Measurements from ENCODE around the gene CPSF4. TPM values are rescaled to one million over a fixed set of nuclear protein-coding genes. Genes with fewer than 3 reads are reported as not detected.
A peak's percentile ranks its signal among the peaks of the same experiment; 100 is the strongest.
"Not testable (repeated sequence)": the region's sequence is repeated elsewhere in the genome, so short reads cannot be mapped to it uniquely, and the experiment has no call there.

Gene CPSF4
- total RNA-seq, 2 experiments from 2014 or later, result 61.5 to 62.1 TPM

GRCh38 chr7:99415513-99416127 is 23.1 kb upstream of the CPSF4 start:
- H3K36me3 Mint-ChIP-seq, result peaks cover 31% of the 10 kb centered on the region
- H3K4me3 Mint-ChIP-seq; H3K9me3 Mint-ChIP-seq; DNase-seq; H3K27ac Mint-ChIP-seq; POLR2A ChIA-PET; ATAC-seq (ENCODE audit: low read depth); H3K27me3 Mint-ChIP-seq: not testable (repeated sequence)
- H3K4me1 Mint-ChIP-seq, result peaks cover 11% of the 10 kb centered on the region

GRCh38 chr7:99418260-99418659 is 20.5 kb upstream of the CPSF4 start:
- POLR2A ChIA-PET, result no interaction called here
- H3K27me3 Mint-ChIP-seq, result no peaks in the 10 kb centered on the region
- DNase-seq (no peak), ATAC-seq (ENCODE audit: low read depth) (no peak)
- peaks cover 21% of the 10 kb centered on the region for H3K36me3 Mint-ChIP-seq
- H3K4me3 Mint-ChIP-seq, result no peak overlapping the region
- H3K4me1 Mint-ChIP-seq, result peaks cover 4% of the 10 kb centered on the region
- H3K9me3 Mint-ChIP-seq, result no peaks in the 10 kb centered on the region
- no peak overlapping the region for H3K27ac Mint-ChIP-seq

GRCh38 chr7:99419323-99420021 is 19.3 kb upstream of the CPSF4 start:
- POLR2A ChIA-PET, result interaction anchor here (2.0 kb wide), 1 partner anchor 11 kb away, joined by 10 read pairs; the partner anchor contains the start of genes BUD31 and PDAP1
- H3K27me3 Mint-ChIP-seq, result no peaks in the 10 kb centered on the region
- peaks cover 21% of the 10 kb centered on the region for H3K36me3 Mint-ChIP-seq
- ATAC-seq (ENCODE audit: low read depth) (no peak), DNase-seq (no peak)
- H3K4me3 Mint-ChIP-seq, result no peak overlapping the region
- no peaks in the 10 kb centered on the region for H3K9me3 Mint-ChIP-seq
- H3K27ac Mint-ChIP-seq, result no peak overlapping the region
- peaks cover 4% of the 10 kb centered on the region for H3K4me1 Mint-ChIP-seq

DNA sequence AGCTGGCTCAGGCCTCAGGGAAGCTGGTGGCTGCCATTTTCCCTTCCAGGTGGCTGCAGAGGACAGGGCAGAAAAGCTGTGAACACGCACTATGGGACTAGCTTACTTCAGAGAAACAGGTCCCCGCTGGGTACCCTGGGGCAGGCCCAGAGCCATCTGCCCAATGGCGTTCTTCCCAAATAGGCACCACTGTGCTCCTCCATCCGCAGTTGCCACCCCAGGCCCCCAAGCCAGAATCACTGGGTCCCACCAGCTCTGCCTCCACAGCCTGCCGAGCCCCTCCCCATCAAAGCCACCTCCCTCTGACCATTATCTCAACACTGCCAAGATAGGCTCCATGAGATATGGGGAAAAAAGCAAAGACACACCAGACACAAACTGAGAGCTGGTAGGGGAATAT is 18.5 kb upstream of the CPSF4 start:
- H3K4me1 Mint-ChIP-seq, result peaks cover 4% of the 10 kb centered on the region
- peaks cover 18% of the 10 kb centered on the region for H3K36me3 Mint-ChIP-seq
- no peak overlapping the region for H3K4me3 Mint-ChIP-seq
- no peak overlapping the region for H3K27ac Mint-ChIP-seq
- H3K27me3 Mint-ChIP-seq, result no peaks in the 10 kb centered on the region
- POLR2A ChIA-PET, result interaction anchor here (2.0 kb wide), 1 partner anchor 11 kb away, joined by 10 read pairs; the partner anchor contains the start of genes BUD31 and PDAP1
- no peak for DNase-seq
- ATAC-seq (ENCODE audit: low read depth), result no peak
- H3K9me3 Mint-ChIP-seq, result no peaks in the 10 kb centered on the region

GRCh38 chr7:99420986-99421385 is 17.8 kb upstream of the CPSF4 start:
- Mint-ChIP-seq H3K4me3 (no peak overlapping the region), H3K9me3 (no peaks in the 10 kb centered on the region), H3K36me3 (peaks cover 17% of the 10 kb centered on the region), H3K27ac (no peak overlapping the region), H3K4me1 (peaks cover 3% of the 10 kb centered on the region), H3K27me3 (no peaks in the 10 kb centered on the region)
- ATAC-seq (ENCODE audit: low read depth) (no peak), DNase-seq (no peak)
- POLR2A ChIA-PET, result interaction anchor here (2.0 kb wide), 1 partner anchor 12 kb away, joined by 10 read pairs; the partner anchor contains the start of genes BUD31 and PDAP1

DNA sequence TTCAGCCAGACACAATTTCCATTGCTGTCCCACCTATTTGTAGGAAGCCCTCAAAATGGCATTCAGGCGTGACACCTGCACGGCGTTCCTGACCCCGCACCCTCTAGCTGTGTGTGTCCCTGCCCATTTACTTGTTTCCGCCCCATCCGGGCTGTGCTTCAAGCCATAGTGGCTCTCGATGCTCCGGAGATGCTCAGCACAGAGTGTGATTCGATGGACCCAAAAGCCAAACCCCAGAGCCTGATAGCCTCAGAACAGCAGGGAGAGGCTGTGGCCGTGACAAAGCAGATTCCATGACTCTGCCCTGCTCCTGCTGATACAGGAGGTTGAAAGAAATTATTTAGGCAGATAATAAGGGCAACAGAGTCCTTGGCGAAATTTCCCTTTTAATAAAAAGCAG is 16.6 kb upstream of the CPSF4 start:
- no peak for DNase-seq
- Mint-ChIP-seq H3K4me1 (peaks cover 3% of the 10 kb centered on the region), H3K27me3 (no peaks in the 10 kb centered on the region), H3K36me3 (peaks cover 9% of the 10 kb centered on the region), H3K4me3 (no peak overlapping the region), H3K27ac (no peak overlapping the region), H3K9me3 (no peaks in the 10 kb centered on the region)
- ATAC-seq (ENCODE audit: low read depth), result no peak
- POLR2A ChIA-PET, result interaction anchor here (0.6 to 0.7 kb wide), 3 partner anchors 9 to 443 kb away, joined by 3 to 6 read pairs (median 3); no protein-coding TSS in a partner anchor

DNA sequence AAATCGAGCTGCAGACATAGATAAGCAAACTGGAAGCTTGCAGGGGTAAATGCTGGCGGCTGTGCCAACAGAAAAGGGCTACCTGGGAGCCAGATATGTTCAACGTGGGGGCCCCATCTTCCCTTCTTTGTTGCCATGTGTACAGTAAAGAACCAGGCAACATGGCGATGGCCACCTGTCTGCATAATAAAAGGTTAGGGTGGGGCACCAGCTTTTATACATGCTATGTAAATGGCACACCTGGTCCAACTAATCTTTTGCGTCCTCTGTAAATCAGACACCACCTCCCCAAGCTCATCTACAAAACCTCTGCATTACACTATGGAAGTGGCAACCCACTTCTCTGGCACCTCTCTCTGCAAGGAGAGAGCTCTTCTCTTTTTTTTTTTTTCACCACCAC is 16.1 kb upstream of the CPSF4 start:
- POLR2A ChIA-PET, result interaction anchor here (0.6 to 1.3 kb wide), 4 partner anchors 9 to 443 kb away, joined by 3 to 6 read pairs (median 4); no protein-coding TSS in a partner anchor

DNA sequence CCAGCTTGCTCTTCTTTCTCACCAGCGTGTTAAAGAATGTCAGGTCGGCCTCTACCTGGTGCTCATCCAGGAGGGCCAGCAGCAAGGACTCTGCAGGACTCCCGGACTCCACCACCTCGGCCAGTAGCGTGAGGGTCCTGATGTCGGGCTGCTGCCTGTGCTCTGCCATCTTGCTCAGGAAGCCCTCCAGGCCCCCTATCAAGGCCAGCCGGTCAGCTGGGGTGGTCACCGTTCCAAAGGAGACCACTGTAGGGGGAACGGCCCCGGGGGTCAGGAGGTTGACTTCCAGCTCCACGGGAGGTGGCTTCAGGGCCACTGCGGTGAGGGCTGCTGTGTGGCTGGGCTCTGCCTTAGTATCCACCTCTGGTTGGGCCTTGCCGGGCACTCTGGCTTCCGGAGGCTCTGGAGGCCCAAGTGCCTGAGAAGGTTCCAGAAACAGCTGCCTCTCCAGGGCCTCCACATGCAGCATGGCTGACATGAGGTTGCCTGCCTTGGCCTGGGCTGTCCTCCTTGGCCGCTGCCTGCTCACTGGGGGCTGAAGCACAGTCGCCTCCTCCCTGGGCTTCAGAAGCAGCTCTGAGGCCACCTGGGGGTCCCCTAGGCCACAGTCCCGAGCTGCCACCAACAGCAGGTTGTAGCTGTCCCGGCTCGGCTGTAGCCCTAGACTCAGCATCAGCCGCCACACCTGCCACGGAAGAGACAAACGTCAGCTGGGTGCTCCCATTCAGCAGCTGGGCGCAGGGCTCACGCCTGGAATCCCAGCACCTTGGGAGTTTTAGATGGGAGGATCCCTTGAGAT is 13.6 kb upstream of the CPSF4 start:
- Mint-ChIP-seq H3K4me1 (peaks cover 3% of the 10 kb centered on the region), H3K4me3 (no peak overlapping the region), H3K27ac (no peak overlapping the region), H3K9me3 (no peaks in the 10 kb centered on the region), H3K27me3 (no peaks in the 10 kb centered on the region), H3K36me3 (peaks cover 5% of the 10 kb centered on the region)
- no peak for DNase-seq
- POLR2A ChIA-PET, result no interaction called here
- ATAC-seq (ENCODE audit: low read depth), result no peak

More for the DNA sequence above, 16.1 kb upstream of the CPSF4 start:
- no peak overlapping the region for H3K4me3 Mint-ChIP-seq
- H3K4me1 Mint-ChIP-seq, result no peaks in the 10 kb centered on the region
- no peak overlapping the region for H3K27ac Mint-ChIP-seq
- DNase-seq, result no peak
- no peaks in the 10 kb centered on the region for H3K9me3 Mint-ChIP-seq
- H3K36me3 Mint-ChIP-seq, result peaks cover 5% of the 10 kb centered on the region
- H3K27me3 Mint-ChIP-seq, result no peaks in the 10 kb centered on the region
- no peak for ATAC-seq (ENCODE audit: low read depth)

DNA sequence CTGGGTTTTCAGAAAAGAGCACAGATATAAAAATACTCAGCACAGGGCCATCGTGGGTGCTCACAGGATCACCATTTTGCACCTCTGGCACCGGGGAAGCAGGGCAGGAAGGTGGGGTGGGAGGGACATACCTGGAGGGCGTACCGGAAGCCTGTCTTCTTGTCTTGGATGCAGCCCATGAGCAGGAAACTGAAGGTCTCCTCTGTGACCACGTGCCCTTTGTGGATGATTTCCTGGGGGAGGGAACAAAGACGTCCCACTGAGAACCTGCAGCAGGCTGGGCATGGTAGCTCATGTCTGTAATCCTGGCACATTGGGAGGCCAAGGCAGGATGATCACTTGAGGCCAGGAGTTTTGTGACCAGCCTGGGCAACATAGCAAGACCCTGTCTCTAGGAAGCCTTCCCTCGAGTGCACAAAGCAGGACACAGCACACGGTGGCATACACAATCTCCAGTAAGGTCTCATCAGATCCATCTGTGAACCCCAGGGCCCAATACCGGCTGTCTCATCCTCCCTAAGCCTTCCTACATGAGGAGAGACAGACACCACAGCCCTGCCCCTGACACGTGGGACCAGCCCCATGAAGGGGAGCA is 9.7 kb upstream of the CPSF4 start:
- Mint-ChIP-seq H3K4me1 (peaks cover 3% of the 10 kb centered on the region), H3K36me3 (peaks cover 5% of the 10 kb centered on the region), H3K27me3 (no peaks in the 10 kb centered on the region), H3K9me3 (no peaks in the 10 kb centered on the region), H3K4me3 (peak overlapping the region; percentile 19), H3K27ac (peak overlapping the region; percentile 62)
- ATAC-seq (ENCODE audit: low read depth), result peak; percentile 85
- no peak for DNase-seq
- POLR2A ChIA-PET, result interaction anchor here (2.2 kb wide), 1 partner anchor 9 kb away, joined by 10 read pairs; the partner anchor contains the start of genes CPSF4 and PTCD1

GRCh38 chr7:99429756-99430155 is 9.0 kb upstream of the CPSF4 start:
- H3K27me3 Mint-ChIP-seq, result no peaks in the 10 kb centered on the region
- POLR2A ChIA-PET, result interaction anchor here (0.9 to 2.2 kb wide), 2 partner anchors 9 to 21 kb away, joined by 3 to 10 read pairs; partner anchors contain the start of genes BUD31, CPSF4, PDAP1 and PTCD1
- no peak for ATAC-seq (ENCODE audit: low read depth)
- peaks cover 6% of the 10 kb centered on the region for H3K36me3 Mint-ChIP-seq
- H3K27ac Mint-ChIP-seq, result no peak overlapping the region
- peaks cover 3% of the 10 kb centered on the region for H3K4me1 Mint-ChIP-seq
- no peak overlapping the region for H3K4me3 Mint-ChIP-seq
- DNase-seq, result no peak
- no peaks in the 10 kb centered on the region for H3K9me3 Mint-ChIP-seq

- H3K27ac Mint-ChIP-seq; H3K9me3 Mint-ChIP-seq; H3K36me3 Mint-ChIP-seq; ATAC-seq (ENCODE audit: low read depth); H3K4me3 Mint-ChIP-seq; H3K4me1 Mint-ChIP-seq; H3K27me3 Mint-ChIP-seq; DNase-seq: not testable (repeated sequence)
- POLR2A ChIA-PET, result interaction anchor here (0.6 kb wide), 1 partner anchor 9 kb away, joined by 3 read pairs; no protein-coding TSS in a partner anchor
Observed at GRCh38 chr7:99431756-99432540, 6.8 kb upstream of the CPSF4 start.

GRCh38 chr7:99433158-99433557 is 5.6 kb upstream of the CPSF4 start:
- ATAC-seq (ENCODE audit: low read depth) (no peak), DNase-seq (no peak)
- POLR2A ChIA-PET, result interaction anchor here (0.7 kb wide), 1 partner anchor 1177 kb away, joined by 4 read pairs; no protein-coding TSS in a partner anchor
- peaks cover 12% of the 10 kb centered on the region for H3K4me1 Mint-ChIP-seq
- no peak overlapping the region for H3K27ac Mint-ChIP-seq
- H3K36me3 Mint-ChIP-seq, result peaks cover 4% of the 10 kb centered on the region
- H3K4me3 Mint-ChIP-seq, result no peak overlapping the region
- no peaks in the 10 kb centered on the region for H3K9me3 Mint-ChIP-seq
- H3K27me3 Mint-ChIP-seq, result no peaks in the 10 kb centered on the region
